CD4-positive, alpha-beta T cell treated with Interferon alpha-2 for 1 hour (primary cell): Measurements from ENCODE around the gene RPS10.

Source experiments
- DNase-seq, 2 donors: peaks; one replicate each; pipeline ENCODE4 v3.0.0-alpha.2; 2020 to 2022

The RPS10 gene

DNA sequence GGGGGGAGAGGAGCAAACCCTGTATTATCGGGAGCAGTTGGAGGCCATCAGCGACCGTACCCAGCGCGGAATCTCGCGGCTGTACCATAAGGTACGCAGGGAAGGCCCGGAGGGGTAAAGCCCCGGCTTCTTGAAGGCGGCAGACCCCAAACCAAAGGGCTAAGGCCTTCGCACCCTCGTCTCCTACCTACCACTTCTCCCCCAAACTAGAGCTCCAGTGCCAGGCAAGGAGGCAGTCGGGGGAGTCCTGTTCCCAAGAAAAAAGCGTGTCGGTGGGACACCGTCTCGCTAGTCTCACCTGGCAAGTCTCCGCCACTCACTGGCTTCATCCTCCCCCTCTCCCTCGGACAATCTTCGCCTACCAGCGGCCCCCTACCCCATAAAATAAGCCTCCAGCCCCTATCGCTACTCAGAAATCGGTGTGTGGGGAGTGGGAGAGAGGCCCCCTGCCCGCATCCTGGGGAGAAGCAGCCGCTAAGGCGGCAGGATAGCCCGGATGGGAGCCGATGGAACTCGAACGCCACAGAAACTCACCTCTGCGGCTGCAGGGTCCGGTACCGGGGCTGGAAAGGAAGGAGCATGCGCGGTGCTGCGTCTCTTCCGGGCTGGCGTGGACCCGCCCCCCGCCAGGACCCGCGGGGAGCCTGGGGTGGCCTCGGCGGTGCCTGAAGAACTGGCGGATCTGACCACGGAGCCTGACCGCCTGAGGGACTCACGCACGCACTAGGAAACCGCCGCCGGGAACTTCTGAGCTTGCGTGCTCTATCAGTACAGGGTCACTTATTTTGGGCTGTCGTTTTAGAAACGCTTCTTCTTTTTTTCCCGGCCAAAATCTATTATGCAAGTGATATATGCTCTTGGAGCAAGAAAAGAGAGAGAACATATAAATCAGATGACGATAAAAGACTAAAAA lies at the start of gene RPS10:
TSS of gene RPS10 (minus strand) at position 572 of the 913 bp plus-strand sequence. CDS start 848 bp downstream, outside the sequence.
- peak; percentile 90 to 92 for DNase-seq

DNA sequence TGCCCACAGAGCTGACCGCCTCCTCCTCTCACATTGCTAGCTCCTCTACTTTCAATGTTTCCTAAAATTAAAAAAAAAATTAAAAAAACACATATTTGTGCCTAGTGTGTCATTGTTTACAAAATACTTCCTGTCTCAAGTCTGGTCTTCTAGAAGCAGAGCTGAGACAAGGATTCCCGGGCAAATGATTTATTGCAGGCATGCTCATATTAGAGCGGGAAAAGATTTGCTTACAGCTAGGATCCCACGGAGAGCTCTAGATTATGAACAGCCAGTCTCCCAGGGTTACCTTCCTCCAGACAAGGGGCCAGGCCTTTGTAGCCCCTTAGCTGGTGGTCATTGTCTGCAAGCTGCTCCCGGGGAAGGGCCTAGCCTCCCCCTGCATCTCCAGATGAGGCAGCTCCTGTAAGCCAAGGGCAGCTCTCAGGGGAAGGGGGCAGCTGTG lies 49.4 kb upstream of the RPS10 start:
- DNase-seq, result no peak

DNA sequence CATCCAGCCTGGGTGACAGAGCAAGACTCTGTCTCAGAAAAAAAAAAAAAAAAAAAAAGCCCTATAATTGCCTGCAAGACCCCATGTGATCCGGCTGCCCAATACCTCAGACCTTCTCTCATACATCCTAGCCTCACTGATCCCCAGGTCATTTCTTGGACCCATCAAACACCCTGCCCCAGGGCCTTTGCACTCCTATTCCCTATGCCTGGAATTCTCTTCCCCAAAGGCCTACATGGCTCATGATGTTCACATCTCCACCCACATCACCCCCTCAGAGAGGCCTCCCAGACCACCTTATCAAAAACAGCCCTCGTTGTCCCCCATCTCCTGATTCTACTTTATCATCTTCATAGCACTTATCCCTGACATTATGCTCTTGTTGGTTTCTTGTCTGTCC lies 48.9 kb upstream of the RPS10 start:
- DNase-seq, result no peak

DNA sequence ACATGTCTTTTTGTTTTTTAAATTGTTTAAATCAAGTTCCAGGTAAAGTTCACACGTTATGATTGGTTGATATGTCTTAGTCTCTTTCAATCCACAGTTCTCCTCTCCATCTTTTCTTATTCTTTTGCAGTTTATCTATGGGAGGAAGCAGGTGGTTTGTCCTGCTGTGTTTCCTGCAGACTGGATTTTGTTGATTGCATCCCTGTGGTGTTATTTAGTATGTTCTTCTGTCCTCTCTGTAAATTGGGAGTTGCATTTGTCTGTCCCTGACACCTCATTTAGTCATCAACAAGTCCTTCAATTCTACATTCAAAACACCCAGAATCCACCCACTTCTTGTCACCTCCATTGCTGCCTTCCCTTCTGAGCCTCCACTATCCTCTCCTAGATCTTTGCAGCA lies 48.1 kb upstream of the RPS10 start:
- DNase-seq, result no peak

DNA sequence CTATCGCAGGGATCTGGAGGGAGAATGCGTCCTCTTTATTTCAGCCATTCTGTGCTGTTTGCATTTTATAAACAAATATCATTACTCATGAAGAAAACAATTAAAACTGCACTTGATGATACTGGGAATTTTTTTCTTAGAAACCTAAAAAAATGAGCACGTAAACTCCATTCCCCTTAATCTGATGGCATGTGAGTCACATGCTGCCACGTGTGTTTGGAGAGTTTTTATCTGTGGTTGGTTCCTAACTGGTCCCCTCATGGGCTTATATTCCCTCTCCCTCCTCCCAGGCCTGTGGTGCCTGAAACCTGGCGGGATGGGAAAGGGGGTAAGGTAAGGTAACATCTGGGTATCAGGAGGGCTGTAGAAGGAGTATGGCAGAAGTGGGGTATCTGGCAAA lies 46.6 kb upstream of the RPS10 start:
- no peak for DNase-seq

DNA sequence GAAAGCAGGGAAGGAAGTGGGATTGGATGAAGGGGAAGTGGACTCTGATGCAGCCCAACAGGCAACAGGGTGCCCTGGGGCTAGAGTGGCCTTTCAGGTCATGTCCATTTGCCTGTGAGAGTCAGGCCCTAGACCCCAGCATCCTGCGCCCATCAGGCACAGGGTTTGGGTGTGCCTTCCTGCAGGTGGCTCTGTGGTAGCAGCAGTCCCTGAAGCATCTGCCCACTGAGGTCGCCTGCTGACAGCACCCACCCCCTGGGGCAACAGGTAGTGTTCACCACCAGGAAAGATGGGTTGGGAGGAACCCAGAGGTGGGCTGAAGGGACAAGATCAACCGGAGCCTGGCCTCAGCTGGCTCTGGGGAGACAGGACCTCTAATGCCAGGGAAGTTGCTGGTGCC lies 43.6 kb upstream of the RPS10 start:
- DNase-seq, result no peak

DNA sequence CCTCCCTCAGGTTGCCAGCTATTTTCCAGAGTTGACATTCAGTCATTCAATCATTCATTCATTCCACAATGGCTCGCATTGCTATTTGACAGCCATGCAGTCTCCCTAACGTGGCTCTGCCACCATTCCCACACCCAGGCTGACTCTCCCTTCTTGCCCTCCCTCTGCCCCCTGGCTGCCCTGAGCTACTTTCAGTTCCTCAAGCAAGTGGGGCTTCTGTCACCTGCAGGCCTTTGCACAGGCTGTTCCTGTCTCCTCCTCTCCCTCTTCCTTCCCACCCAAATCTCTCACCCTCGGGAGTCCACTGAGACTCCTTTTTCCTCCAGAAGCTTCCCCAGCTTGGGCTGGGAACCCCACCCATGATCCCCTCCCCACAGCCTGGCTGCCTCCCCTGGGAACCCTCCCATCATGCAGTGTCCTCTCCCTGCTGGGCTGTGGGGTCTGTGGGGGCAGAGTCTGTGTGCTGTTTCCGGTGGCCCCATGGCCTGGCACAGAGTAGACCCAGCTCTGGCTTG lies 42.6 kb upstream of the RPS10 start:
- DNase-seq, result peak in 1 of 2 donors; percentile 12

DNA sequence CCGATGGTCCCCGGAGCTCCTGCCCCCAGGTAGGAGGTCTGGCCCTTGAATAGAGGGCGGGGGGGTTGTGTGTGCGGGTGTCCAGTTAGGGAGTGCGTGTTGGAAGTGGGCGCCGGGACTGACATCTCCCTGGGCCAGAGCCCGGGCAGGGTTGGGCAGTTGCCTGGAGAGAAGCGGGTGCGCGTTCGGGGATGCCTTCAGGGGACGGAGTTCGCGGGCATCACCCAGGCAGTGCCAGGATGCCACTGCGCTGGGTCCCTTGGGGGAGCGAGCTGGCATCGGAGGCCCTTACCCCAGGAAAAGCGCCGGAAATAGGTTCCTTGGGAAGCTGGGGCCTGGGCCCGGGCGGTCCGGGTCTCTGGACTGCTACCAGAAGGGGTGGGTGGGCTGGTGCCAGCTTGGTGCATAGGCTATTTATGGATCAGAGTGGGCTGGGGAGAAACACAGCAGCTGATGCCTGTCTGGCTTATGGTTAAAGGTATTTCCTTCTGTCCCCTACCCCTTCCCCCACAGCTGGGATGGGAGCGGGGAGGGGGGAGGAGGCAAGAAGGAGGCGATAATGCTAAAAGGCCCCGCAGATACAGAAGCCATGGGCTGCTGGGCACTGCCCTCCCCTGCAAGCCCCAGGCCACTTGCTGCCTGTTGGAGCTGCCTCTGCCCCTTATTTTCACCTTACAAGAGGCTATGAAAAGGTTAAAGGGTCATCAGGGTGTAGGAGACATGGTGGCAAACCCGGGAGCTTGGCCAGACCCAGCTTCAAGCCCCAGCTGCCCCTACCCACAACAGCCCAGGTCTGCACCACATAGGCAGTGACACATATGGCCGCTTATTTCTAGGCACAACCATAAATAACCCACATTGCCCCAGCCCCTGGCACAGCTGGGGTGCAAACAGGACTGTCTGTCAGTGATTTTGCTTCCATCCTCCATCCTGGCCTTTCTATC lies 40.6 kb upstream of the RPS10 start:
- no peak for DNase-seq

DNA sequence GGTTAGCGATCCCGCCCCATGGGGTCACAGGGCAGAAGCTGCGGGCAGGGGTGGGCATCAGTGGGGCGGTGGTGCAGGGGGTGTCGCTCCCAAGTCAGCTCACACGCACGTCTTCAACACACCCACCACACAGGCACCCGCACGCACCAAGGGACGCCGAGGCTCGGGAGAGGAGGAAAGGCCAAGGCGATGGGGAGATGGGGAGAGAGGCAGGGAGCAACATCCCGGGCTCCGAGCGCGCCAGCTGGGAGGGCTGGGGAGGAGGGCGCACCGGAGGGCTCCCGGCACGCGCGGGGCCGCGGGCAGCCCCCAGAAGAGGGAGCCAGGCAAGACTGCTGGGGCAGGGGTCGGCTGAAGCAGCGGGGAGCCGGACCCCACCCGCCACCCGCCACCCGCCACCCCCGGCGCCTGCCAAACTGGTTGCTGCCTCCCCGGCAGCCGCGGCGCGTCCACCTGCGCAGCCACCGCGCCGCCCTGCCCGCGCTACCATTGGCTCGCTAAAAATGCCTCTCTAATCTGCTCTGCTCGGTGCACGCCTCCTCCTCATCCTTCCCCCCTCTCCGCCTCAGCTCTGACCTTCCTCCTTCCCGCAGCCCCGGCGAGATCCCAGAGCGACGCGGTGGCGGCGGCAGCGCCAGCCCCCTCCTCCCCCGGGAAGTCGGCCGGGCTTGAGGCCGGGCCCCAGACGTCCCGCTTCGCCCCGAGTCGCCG lies 39.8 kb upstream of the RPS10 start, which contains the start of gene PACSIN1:
TSS of gene PACSIN1 (plus strand) at position 546 of the 711 bp plus-strand sequence. CDS start 60,230 bp downstream, outside the sequence.
- DNase-seq, result peak in 1 of 2 donors; percentile 16

DNA sequence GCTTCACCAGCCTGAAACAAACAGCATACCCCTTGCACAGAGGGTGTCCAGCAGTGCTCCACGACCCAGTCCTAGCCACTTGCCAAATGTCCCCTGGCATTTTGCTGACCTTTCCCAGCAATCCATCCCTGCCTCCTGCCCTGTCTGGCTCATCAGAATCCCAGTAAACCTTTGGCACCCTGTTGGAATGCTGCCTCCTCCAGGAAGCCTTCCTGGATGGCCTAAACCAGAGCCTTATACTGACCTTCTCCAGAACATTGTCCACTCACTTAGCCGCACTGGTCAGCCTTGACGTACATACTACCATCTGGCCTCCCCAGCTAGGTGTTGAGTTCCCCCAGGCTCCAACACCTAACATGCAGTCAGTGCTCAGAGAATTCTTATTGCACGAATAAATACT lies 38.0 kb upstream of the RPS10 start:
- no peak for DNase-seq

DNA sequence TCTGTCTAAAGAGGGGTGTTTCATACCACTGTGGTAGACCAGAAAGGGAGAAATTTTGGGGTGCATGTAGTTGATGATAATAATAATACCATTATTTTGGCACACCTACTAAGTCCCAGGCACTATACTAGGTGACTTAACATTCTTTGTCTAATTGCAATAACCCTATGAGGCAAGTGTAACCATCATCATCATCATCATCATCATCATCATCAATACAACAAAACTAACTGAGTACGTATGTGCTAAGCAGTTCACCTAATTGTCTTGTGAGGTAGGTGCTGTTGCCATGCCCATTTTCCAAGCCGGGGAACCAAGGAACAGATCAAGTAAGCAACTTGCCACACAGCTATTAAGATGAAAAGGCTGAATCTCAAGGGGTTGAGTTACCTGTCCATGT lies 37.4 kb upstream of the RPS10 start:
- no peak for DNase-seq

DNA sequence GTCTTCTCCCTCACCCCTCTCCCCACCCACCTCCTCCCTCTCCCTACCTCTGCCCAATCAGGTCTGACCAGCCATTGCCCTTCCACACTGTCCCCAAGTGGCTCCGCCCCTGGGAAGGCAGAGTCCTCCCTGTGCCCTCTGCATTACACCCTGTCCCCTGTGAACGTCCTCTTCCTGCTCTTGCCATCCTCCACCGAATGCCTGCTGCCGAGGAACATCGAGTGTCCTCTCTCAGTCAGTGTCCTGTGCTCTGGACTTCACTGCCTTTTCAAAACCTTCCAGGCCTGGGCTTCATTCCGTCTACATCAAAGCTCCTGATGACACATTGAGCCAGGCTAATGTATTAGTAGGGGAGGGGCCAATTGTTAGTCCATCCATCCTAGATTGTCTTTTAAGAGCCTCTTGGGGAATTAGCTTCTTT lies 36.7 kb upstream of the RPS10 start:
- no peak for DNase-seq

DNA sequence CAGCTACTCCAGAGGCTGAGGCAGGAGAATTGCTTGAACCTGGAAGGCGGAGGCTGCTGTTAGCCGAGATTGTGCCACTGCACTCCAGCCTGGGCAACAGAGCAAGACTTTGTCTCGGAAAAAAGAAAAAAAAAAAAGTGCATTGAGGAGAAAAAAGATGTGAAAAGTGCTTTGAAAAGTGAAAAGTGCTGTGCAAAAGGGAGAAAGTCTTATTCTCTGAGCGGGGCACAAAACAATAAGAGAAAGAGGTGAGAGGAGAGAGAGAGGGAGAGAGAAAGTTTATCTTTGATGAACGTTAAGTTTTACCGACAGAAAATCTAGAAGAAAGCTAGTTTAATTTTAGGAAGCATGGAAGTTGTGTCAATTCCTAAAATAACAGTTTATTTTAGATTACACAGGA lies 36.1 kb upstream of the RPS10 start:
- DNase-seq, result no peak

DNA sequence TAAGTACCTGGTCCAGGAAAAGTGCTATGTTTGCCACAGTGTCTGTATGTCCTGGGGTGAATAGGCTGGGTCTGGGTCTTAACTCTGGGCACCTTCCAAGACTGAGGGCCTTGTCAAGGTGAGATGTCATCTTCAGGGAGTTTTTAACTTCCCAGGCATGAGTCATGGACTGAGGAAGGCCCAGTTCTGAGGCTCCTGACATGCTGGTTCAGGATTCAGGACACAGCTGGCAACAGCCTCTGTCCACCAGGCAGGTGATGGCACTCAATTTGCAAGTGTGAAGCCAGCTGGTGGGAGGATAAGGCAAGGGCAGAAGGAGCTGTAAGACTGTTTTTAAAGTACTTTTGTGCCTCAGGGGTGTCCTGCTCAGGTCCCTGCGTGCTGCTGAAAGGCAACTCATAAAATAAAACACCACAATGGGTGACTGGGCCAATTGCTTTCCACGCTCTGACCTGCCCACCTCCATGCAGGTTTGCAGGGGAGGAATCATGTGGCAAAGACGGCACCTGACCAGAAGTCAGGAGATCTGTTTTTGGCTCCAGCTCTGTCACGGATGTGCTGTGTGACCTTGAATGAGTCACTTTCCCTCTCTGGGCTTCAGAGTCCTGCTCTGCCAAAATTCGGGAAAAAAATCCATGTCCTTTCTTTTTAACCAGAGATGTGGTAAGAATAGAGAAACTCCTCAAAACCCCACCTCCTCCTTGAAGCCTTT lies 35.1 kb upstream of the RPS10 start:
- no peak for DNase-seq

DNA sequence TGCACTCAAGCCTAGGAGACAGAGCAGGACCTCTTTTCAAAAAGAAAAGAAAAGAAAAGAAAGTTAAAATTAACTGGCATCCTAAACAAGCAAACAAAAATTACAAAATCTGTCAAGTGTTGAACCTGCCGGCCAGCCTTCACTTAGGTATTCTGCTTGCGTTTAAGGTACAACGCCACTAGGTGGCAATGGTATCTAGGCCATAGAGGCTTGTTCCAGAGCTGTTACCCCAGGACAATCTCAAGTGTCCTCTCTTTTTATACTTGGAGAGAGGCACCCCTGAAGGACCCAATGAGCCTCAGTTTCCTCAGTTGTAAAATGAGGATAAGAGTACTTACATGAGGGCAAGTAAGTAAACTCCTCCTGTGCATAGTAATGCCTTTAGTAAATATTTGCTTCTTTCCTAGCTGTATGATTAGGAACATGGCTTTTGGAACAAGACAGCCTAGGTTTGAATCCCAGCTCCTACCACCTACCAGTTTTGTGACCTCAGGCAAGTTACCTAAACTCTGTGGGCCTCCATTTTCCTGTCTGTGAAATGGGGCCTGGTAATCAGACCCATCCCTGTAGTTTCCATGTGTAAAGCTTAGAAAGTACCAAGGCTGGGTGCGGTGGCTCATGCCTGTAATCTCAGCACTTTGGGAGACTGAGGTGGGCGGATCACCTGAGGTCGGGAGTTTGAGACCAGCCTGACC lies 34.2 kb upstream of the RPS10 start:
- peak; percentile 43 to 71 for DNase-seq

DNA sequence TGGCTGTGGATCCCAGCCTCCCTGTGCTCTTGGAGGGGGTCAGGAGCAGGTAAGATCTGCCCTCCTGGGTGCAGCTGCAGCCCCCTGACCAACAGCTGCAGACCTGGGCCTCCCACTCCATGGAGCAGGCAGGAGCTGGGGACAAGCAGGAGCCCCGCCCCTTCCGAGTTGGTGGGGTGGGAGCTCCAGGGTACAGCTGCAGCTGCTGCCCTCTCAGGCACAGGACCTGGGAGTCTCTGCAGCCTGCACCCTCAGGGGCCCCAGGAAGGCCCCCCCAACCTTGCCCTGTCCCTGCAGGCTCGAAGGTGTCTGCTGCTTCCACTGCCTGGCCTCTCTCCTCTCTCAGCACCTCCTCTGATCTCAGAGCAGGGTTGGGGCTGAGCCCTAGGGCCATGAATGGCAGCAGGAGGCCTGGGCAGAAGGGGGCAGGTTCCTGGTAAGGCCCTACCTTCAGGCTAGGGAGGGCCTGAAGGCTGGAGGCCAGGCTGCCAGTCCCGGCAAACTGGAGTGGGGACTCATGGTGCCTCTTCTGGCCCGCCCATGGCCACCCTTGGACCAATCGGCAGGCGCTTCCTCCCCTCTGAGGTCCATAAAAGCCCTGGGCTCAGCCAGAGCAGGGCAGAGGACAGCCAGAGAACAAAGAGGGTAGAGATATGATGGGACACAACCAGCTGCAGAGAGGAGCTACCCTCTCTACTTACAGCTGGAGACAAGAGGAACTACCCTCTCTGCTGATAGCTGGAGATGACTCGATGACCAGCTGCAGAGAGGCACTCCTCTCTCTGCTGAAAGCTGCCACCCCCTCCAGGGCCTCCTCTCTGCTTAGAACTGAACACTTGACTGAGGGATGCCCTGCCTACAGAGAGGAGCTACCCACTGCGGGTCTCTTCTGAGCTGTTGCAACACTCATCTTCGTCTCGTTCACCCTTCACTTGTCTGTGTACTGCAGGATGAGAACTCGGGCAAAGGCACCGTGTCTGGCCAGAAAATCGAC lies 32.2 kb upstream of the RPS10 start:
- no peak for DNase-seq

DNA sequence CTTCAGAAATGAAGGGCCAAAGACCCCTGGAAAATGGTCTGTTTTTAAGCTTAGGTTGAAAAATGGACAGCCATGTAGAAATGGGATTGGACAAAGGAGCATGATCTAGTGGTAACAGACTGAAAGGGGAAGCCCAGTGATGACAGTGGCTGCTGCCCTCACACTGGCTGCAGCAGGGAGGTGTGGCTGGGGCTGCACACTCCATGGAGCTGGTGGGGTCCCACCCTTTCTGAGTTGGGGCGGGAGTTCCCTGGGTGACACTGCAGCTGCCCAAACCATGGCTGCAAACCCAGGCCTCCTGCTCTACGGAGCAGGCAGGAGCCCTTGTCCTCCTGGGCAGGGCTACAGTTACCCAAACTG lies 31.5 kb upstream of the RPS10 start:
- no peak for DNase-seq

DNA sequence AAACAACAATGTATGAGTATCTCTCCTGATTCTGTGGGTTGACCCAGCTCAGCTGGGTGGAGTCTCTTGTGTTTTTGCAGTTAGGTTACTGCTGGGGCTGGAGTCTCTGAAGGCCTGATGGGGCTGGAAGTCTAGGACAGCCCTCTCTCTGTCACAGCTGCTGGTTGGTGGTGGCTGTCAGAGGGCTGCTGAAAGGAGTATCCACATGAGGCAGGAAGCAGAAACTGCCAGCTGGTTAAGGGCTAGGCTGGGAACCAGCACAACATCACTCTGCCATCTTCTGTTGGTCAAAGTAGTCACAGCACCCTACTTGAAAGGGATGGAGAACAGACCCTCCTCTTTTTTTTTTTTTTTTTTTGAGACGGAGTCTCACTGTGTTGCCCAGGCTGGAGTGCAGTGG lies 30.0 kb upstream of the RPS10 start:
- no peak for DNase-seq

DNA sequence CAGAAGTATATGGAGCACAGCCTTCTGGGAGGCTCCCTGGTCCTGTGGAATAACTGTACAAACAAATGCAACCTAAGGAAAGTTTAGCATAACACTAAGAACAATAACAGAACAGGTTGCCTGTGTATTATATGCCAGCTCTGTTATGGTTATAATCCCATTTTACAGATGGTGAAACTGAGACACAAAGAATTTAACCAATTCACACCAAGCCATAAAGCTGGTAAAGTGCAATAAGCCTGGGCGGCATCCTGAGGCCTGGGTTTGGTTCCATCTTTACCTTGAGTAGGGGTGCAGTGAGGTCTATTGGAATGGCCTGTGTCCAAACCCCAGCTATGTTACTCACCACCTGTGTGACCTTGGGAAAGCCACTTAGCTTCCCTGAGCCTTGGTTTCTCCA lies 25.3 kb upstream of the RPS10 start:
- DNase-seq, result no peak

DNA sequence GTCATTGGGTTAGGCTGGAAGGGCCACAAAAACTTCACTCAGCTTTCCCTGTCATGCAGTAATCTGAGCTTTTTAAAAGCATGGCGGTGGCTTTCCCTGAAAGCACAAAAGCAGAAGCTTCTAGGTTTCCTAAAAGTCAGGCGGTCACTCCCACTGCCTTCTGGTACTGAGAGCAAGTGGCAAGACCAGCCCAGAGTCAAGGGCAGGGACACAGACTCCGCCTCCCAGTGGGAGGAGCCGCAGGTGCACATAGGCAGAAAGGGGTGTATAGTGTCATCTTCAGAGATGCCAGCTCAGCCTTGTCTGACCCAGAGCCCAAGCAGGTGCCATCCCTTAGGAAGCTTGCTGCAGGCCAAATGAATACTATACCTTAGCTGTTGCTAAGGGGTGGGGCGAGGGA lies 22.0 kb upstream of the RPS10 start:
- DNase-seq, result peak in 1 of 2 donors; percentile 6
